ENCODE results near the gene ADORA3.
"Not testable (repeated sequence)": the region's sequence is repeated elsewhere in the genome, so short reads cannot be mapped to it uniquely, and the experiment has no call there.

ADORA3 gene

GRCh38 chr1:111503585-111504060 is at the start of gene ADORA3, which contains the start of gene TMIGD3:
Gene ADORA3, minus strand, starts transcription at chr1:111503633. Its CDS starts 279 bp downstream, at chr1:111503354.
Gene TMIGD3, minus strand, starts transcription at chr1:111503633. Its CDS starts 279 bp downstream, at chr1:111503354.
- DNase-seq = no peak

- DNase-seq = no peak
Observed at GRCh38 chr1:111553196-111553595, 49.8 kb upstream of the ADORA3 start.

- DNase-seq = no peak
Observed at GRCh38 chr1:111552587-111552986, 49.2 kb upstream of the ADORA3 start.

- no peak for DNase-seq
Observed at GRCh38 chr1:111551623-111552411, 48.4 kb upstream of the ADORA3 start.

GRCh38 chr1:111547786-111548185 is 44.4 kb upstream of the ADORA3 start:
- not testable (repeated sequence) for DNase-seq

- DNase-seq = no peak
Observed at GRCh38 chr1:111542187-111542586, 38.8 kb upstream of the ADORA3 start.

- DNase-seq = no peak
Observed at GRCh38 chr1:111541721-111542120, 38.3 kb upstream of the ADORA3 start.

- no peak for DNase-seq
Observed at GRCh38 chr1:111540928-111541327, 37.5 kb upstream of the ADORA3 start.

- no peak for DNase-seq
Observed at GRCh38 chr1:111538343-111539025, 35.1 kb upstream of the ADORA3 start.

- DNase-seq = no peak
Observed at GRCh38 chr1:111535256-111536191, 32.1 kb upstream of the ADORA3 start.

- DNase-seq = no peak
Observed at GRCh38 chr1:111520053-111520452, 16.6 kb upstream of the ADORA3 start.

GRCh38 chr1:111517469-111518225 is 14.2 kb upstream of the ADORA3 start:
- no peak for DNase-seq

GRCh38 chr1:111516005-111516535 is 12.6 kb upstream of the ADORA3 start:
- DNase-seq = no peak

- no peak for DNase-seq
Observed at GRCh38 chr1:111515291-111516004, 12.0 kb upstream of the ADORA3 start.

GRCh38 chr1:111513410-111514020 is 10.1 kb upstream of the ADORA3 start:
- no peak for DNase-seq

GRCh38 chr1:111512931-111513330 is 9.5 kb upstream of the ADORA3 start:
- no peak for DNase-seq

GRCh38 chr1:111512132-111512889 is 8.9 kb upstream of the ADORA3 start:
- no peak for DNase-seq

- no peak for DNase-seq
Observed at GRCh38 chr1:111511370-111511769, 7.9 kb upstream of the ADORA3 start.

GRCh38 chr1:111509997-111510375 is 6.6 kb upstream of the ADORA3 start:
- no peak for DNase-seq
